NCI-H510A (cell line): ENCODE results near the gene HOXC5.

Experiments used
- DNase-seq: peaks from one replicate; lab custom pipeline; 2025; lab: John Stamatoyannopoulos, UW

The HOXC5 gene

DNA sequence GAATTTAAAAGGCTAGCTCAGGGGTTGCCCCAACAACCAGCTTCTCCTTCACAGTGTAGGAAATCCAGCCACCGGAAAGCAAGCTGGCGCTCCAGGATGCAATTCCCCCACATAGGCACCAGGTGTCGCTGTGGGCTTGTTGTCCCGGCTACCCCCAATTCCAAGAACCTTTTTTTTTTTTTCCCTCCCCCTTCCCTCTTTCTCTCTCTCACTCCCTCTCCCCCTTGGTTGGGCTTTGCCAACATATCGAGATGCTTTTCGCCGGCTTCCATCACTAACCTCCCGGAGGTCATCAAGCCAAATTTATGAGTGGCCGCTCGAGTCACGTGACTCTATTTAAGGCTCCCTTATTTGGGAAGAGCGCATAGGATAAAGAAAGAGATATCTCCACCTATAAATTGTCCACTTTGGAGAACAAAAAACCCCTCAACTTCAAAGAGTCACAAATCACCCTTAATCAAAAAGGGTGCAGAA lies at the start of gene HOXC5:
Gene HOXC5 (plus strand): TSS at position 424 of the 474 bp plus-strand sequence. CDS start 73 bp downstream, outside the sequence.
- DNase-seq: peak; percentile 30

- DNase-seq: no peak
Observed at GRCh38 chr12:53983568-53983949, 49.3 kb upstream of the HOXC5 start.

DNA sequence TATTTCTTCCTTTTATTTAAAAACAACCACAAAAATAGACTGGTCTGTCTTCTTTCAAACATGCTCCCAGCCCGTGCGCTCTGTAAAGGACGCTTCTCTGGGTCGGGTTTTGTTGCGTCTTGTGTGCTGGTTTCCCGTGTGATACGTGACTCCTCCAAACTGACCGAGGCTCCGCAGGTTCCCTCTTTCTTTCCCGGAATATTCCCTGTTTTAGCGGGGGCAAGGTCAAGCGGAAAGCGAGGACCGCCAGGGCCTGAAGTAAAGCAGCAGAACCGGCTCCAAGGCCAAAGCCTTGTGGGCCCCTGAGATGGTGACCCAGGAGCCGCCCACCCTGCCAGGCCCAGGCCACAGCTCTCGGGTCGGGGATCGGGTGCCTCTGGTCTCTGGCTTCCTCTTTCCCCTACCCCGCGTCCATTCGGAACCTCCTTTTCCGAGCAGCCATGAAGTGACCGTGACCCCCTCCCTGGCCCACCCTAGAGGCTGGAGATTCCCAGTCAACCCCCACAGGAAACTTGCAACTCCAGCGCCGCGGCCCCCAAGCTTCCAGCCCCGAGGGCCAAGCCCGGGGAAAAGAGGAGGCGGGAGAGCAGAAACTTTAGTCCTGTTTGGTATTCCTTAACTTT lies 48.8 kb upstream of the HOXC5 start:
- no peak for DNase-seq

DNA sequence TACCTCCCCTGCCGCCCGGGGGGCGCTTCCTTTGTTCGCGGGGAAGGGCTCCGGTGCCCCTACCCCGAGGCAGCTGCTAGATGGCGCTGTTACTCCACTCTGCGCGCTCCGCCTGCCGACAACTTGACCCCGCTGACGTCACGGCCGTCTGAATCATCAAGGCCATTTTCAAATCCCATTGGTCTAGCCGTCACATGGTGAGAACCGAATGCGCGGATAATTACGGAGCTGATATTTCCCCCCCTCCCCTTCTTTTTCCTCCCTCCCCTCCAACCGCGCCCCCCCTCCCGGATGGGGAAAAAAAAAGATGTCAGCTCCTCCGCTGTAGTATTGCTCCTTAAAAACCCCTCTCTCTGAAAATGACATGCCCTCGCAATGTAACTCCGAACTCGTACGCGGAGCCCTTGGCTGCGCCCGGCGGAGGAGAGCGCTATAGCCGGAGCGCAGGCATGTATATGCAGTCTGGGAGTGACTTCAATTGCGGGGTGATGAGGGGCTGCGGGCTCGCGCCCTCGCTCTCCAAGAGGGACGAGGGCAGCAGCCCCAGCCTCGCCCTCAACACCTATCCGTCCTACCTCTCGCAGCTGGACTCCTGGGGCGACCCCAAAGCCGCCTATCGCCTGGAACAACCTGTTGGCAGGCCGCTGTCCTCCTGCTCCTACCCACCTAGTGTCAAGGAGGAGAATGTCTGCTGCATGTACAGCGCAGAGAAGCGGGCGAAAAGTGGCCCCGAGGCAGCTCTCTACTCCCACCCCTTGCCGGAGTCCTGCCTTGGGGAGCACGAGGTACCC lies 47.8 kb upstream of the HOXC5 start, which contains the start of gene HOXC10:
Gene HOXC10 (plus strand): TSS at position 246 of the 791 bp plus-strand sequence. CDS start 114 bp downstream, at position 360.
- peak; percentile 81 for DNase-seq

GRCh38 chr12:53985692-53985993 lies 47.2 kb upstream of the HOXC5 start:
- no peak for DNase-seq

DNA sequence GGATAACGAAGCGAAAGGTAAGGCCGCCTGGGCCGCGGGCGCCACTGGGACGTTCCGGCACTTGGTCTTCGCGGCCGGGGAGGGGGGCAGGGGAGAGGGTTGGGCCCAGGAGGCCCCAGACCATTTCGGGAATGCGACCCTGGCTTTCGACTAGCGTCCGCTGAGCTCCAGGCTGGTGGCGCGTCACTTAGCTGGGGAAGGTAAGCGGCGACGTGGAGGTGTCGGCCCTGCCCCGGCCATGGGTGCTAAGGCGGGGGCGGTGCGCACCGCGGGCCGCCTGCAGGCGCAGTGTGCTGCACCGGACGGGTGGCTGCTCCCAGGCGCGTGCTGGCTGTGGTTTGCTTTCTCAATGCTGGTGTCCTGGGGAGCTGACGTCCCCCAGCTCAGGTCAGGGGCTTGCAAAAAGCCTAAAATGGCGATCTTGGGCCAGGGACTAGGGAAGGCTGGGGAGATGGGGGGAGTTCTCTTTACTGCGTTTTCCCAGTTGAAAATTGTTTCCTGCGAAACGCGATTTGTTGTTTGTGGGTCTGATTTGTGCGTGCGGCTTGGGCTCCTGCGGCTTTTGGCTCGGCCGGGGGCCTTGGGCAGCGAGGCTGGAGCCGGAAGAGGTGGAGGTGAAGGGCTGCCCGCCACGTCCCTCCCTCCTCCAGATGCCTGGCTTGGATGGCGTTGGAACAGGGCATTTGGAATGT lies 46.7 kb upstream of the HOXC5 start:
- DNase-seq: no peak

DNA sequence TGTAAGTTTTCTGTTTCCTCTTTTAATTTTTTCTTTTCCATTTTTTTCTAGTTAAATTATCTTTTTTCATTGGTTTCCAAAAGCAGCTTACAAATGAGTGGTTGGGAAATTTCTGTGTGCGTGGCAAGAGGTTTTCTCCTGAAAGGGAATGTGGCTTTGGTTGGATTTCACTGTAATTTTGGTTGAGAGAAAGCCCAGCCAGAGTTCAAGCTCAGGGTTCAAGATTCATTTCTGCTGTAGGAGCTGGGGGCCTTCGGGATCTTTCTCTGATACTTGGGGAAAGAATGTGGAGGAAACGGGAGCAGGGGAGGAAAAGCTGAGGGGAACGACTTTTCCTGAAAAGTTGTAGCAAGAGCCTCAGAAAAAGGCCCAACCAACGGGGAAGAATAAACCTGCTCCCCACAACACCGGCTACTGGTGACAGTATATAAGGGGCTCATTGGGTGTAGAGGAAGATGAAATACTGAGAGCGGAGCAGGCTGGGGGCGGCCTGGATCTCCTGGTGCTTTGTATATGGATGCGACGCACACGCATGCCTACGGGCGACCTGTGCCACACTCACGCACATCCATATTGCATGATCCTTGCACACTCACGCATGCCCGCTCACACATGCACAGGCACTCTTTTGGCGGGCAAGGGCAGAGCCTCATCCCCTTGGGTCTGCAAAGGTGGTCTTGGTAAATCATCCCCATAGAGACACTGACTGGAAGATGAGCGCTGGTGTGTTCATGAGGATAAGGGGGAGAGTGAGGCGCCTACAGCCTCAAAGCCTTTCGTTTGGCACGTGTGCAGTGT lies 46.0 kb upstream of the HOXC5 start:
- no peak for DNase-seq

GRCh38 chr12:53987787-53988230 lies 45.0 kb upstream of the HOXC5 start:
- no peak for DNase-seq

DNA sequence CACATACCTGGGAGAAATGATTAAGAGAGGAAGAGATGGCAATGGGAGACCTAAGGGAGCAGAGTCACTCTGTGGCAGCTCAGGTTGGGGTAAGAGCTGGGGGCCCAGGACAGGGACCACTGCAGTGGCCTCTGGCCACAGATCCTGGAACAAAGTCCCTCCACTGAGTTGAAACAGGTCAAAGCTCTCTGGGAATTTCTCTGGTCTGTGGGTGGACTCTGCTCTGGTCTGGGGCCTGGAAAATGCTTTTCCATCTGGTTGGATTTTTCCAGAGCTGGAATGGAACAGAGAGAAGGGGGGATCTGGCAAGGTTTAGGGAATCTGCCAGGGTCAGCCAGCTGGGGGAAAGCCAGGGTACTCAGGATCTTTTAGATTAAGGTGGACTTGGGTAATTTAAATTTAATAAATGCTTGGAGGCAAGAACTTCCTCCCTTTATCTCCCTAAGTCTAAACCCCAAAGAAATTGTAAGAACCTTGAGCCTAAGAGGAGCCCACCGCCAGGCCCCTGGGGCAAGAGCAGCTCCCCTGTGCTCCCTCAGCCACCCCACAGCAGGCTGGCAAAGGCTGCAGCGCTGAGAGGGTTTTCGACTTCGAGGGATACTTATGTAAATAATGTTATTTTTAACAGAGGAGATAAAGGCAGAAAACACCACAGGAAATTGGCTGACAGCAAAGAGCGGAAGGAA lies 44.2 kb upstream of the HOXC5 start:
- no peak for DNase-seq

DNA sequence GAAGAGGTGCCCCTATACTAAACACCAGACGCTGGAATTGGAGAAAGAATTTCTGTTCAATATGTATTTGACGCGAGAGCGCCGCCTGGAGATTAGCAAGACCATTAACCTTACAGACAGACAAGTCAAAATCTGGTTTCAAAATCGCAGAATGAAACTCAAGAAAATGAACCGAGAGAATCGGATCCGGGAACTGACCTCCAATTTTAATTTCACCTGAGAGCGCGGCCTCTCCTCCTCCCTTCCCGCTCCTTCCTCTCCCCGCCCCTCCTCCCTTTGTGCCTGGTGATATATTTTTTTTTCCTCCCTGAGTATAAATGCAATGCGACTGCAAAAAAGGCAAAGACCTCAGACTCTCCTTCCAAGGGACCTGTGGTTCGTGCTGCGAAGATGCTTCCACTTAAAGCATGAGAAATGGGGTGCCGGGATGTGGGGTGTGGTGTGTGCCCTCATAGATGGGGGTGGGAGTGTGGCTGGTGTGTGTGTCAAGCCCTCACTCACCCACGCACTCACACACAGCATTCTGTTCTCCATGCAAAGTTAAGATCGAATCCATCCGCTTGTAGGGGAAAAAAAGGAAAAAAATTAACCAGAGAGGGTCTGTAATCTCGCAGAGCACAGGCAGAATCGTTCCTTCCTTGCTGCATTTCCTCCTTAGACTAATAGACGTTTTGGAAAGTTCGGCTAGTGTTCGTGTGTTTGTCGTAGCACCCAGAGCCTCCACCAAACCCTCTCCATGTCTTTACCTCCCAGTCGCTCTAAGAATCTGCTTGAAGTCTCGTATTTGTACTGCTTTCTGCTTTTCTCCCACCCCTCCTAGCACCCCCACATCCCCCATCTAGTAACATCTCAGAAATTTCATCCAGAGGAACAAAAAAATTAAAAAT lies 43.4 kb upstream of the HOXC5 start:
- DNase-seq: no peak

DNA sequence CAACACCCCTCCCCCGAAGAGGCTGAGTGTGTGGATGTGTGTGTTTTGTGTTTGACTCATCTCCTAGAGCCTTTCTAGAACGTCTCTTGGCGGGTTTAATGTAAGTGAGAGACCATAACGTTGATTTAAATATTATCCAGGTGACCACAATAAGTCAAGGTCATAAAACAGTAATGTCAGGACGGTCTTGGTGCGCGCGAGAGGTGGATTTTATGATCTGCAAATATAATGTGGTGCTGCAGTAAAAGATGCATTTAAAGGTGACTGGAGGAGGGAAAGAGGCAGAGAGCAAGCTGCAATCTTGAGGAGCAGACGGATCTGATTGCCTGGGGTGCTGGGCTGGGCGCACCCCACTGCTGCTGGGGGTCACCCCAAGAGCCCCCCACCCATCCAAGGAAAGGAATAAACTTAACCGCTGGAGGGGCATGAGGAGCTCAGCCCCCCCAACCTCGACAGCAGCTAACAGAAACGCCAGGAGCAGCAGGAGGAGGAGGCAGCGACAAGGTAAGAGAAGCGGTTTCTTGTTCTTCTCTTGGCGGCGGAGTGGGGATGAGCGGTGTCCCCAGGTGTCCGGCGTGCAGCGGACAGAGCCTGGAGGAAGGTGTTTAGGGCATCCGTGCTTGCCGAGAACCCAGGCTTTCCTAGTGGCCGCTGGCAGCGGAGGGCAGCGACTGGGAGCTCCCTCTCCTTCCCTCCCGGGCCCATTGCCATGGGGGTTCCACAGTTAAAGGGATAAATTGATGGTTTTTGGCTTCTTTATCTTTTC lies 42.4 kb upstream of the HOXC5 start:
- no peak for DNase-seq

DNA sequence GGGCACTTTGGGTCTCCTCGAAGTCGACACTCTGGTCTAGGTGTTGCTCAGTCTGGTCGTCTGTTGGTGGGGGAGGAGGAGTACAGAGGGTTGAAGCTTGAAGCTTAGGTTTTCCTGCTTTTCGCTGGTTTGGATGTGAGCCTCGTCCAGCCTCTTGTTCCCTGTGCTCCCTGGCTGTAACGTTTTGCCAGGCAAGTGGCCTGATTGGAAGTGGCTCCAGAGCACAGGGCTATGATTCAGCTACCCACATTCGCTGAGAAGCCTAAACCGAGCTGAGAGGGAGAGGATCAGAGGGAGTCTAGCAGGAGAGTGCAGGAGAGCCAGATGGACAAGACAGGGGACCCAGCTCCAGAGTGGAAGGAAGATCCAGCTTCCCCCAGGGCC lies 41.8 kb upstream of the HOXC5 start:
- no peak for DNase-seq

DNA sequence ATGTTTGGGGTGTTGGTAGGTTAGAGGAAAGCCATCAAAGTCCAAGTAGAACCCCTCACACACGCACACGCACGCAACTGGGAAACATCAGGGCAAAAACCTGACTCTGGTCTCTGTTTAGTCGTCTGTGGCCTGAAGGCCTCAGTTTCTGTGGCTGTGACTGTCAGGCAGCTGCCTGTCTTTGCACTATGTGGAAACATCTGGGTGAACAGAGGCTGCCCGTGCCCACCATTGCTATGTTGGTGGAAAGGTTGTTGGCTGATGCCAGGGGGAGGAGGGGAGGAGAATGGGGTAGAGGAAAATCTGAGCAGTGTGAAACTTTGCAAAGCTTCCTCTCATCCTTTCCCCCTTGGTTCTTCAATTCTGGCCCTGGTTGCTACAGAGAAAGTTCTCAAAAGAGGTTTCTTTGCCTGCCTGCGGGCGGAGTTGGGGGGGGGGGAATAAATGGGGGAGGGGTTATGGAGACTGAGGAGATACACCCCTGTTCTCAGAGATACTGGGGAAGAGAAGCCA lies 40.4 kb upstream of the HOXC5 start:
- DNase-seq: no peak

DNA sequence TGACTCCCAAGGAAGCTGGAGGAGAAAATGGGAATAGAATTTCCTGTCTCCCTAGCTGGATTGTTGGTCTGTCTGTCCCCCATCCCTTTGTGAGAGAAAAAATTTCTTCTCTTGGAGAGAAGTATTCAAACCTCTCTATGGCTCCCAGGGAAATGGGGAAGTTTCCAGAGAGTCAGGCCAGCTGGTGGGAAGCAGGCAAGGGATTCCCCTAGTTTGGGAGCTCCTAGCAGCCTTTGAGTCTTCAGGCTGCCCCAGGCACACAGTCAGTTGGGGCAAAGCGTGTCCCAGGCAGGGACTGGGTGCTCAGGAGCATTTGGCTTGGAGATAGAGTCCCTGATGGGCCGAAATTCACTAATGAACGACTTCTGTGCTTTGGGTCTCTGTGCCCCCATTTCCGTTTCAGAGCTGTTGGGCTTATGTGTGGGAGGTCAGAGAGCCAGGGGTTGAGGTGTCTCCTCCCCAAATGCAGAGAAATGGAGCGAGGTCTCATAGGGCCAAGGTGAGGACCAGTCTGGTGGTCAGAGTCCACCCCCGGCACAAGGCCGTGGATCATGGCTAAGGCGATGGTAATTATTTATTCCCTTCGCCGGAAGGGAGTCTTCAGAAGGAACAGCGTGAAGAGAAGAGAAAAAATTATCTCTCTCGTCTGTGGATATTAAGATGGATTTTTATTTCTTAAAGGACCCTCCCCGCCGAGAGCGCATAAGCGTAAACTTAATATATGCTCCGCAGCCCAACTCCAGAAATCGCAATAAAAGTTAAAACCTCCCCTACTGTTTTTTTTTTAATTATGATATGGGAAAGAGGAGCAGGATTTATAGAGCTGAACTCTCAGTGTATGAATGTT lies 39.5 kb upstream of the HOXC5 start:
- DNase-seq: no peak

GRCh38 chr12:53994009-53994263 lies 38.9 kb upstream of the HOXC5 start:
- DNase-seq: no peak

DNA sequence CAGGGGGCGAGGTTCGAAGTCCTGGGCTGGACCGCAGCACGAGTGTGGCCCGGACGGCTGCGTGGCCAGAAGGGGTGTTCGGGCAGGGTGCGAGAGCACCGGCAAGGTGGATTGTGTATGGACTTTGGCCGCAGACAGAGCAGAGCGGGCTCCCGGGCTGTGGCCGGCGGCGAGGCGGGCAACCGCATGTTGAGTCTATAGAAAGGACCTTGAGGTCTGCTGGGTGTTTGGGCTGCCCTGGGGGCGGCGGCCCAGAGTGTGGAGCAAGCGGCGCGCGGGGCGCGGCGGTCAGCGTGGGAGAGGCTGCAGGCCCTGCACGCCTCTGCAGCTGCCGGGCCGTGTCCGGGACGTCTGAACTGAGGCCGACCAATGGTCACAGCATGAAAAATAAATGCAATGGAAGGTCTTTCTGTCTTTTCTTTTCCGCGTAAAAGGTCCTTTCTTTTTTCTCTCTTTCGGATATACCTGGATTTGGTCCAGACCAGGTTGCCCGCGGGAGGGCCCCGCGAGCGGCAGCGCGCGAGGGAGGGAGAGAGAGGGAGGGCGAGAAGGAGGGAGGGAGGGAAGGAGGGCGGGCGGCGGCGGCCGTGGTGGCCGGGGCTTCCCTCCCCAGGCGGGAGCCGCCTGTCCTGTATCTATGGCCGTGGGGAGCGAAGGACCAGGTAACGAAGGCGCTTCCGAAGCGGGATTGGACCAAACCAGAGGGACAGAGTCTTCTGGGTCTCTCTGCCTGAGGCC lies 38.4 kb upstream of the HOXC5 start:
- no peak for DNase-seq

DNA sequence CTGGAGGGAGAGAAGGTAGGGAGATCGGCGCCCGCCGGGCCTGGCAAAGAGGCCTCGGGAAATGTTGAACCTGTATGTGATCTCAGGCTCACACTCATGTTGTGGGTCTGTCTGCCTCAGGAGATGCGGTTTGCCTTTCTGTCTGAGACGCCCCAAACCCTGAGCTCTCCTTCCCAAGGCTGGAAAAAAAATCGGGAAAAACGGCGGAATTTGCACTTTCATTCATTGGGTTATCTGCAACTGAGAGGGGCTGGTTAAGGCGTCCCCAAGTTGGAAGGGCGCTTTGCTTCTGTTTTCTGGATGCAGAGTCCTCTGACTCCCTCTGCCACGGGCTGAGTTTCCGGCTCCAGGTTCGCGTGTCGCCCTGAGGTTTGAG lies 37.9 kb upstream of the HOXC5 start:
- no peak for DNase-seq
